ENCODE results near the gene TCN2.

DNA sequence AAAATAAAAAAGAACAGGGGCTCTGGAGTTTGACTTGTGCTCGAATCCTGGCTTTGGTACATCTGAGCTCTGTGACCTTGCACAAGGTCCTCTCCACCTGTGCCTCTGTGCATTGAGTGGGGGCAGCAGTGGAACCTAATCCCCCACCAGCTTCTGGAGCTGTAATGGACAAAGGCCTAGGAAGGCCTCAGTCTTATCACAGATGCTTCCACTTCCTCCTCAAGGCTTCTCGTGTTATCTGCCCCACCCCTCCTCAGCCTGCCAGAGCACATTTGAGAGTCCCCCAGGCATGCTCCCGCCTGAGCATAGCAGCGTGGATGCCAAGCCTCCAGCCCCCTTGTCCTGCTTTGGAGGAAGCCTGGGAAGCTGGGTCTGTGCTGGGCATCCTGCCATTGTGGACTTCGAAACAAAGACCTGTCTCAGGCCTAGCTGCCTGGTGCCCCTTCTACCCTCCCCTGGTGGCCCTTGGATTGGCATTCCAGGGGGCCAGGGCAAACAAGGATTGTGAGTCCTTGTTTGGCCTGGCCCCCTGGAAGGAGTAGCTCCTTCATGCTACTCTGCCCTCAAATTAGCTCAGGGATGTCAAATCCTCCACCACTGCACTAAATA lies 43.6 kb downstream of the TCN2 start:
- no peak for TF ChIP-seq ZNF433 (tag by site-specific recombination; IDR thresholded peaks at IDR 0.05; ENCODE audit: low read depth)
- TF ChIP-seq, protein P1, sequence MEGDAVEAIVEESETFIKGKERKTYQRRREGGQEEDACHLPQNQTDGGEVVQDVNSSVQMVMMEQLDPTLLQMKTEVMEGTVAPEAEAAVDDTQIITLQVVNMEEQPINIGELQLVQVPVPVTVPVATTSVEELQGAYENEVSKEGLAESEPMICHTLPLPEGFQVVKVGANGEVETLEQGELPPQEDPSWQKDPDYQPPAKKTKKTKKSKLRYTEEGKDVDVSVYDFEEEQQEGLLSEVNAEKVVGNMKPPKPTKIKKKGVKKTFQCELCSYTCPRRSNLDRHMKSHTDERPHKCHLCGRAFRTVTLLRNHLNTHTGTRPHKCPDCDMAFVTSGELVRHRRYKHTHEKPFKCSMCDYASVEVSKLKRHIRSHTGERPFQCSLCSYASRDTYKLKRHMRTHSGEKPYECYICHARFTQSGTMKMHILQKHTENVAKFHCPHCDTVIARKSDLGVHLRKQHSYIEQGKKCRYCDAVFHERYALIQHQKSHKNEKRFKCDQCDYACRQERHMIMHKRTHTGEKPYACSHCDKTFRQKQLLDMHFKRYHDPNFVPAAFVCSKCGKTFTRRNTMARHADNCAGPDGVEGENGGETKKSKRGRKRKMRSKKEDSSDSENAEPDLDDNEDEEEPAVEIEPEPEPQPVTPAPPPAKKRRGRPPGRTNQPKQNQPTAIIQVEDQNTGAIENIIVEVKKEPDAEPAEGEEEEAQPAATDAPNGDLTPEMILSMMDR (tag by site-specific recombination; IDR thresholded peaks at IDR 0.05), result no peak
- TF ChIP-seq, protein P2, sequence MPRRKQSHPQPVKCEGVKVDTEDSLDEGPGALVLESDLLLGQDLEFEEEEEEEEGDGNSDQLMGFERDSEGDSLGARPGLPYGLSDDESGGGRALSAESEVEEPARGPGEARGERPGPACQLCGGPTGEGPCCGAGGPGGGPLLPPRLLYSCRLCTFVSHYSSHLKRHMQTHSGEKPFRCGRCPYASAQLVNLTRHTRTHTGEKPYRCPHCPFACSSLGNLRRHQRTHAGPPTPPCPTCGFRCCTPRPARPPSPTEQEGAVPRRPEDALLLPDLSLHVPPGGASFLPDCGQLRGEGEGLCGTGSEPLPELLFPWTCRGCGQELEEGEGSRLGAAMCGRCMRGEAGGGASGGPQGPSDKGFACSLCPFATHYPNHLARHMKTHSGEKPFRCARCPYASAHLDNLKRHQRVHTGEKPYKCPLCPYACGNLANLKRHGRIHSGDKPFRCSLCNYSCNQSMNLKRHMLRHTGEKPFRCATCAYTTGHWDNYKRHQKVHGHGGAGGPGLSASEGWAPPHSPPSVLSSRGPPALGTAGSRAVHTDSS (tag by site-specific recombination; IDR thresholded peaks at IDR 0.05), result no peak
- TF ChIP-seq, protein P3, sequence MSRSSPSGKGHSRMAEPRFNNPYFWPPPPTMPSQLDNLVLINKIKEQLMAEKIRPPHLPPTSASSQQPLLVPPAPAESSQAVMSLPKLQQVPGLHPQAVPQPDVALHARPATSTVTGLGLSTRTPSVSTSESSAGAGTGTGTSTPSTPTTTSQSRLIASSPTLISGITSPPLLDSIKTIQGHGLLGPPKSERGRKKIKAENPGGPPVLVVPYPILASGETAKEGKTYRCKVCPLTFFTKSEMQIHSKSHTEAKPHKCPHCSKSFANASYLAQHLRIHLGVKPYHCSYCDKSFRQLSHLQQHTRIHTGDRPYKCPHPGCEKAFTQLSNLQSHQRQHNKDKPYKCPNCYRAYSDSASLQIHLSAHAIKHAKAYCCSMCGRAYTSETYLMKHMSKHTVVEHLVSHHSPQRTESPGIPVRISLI (tag by site-specific recombination; IDR thresholded peaks at IDR 0.05), result no peak
- TF ChIP-seq ZFP37 (tag by site-specific recombination; IDR thresholded peaks at IDR 0.05), result no peak
